OCI-M1 (cell line): ENCODE measurements around the gene GPR101.

ENCODE experiments used
- DNase-seq: peaks from one replicate; lab custom pipeline; 2025; lab: John Stamatoyannopoulos, UW

Gene GPR101, protein sequence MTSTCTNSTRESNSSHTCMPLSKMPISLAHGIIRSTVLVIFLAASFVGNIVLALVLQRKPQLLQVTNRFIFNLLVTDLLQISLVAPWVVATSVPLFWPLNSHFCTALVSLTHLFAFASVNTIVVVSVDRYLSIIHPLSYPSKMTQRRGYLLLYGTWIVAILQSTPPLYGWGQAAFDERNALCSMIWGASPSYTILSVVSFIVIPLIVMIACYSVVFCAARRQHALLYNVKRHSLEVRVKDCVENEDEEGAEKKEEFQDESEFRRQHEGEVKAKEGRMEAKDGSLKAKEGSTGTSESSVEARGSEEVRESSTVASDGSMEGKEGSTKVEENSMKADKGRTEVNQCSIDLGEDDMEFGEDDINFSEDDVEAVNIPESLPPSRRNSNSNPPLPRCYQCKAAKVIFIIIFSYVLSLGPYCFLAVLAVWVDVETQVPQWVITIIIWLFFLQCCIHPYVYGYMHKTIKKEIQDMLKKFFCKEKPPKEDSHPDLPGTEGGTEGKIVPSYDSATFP

DNA sequence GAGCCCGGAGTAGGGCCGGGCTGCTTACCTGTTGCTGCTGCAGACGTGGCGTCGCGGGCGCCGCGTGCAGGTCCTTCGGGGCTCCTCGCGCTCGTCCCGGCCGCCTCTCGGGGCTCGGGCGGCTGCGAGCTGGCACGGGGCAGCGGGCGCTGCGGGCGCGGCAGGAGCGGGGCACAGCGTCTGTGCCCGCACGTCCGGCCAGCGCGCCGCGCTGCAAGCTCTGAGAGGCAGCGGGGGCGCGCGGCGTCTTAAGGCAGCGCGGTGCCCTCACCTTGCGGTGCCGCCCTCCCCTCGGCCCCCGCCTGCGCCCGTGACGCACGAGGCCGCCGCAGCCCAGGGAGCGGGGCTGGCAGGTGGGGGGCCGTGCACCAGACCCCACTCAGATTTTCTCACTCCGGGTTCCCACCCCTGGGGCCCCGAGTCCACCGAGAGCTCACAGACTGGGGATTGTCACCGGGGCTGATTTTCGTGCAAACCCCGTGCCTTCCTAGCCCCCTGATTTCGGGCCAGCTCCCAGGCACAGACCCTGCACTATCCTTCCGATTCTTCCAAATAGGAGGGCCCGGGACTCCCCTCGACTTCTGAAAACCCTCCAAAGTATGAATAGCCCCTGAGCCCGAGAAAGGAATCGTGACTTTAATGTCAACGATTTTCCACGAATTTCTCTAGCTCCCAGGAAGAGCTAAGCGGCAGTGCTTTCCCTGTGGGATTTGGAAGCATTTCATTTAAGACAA lies at the start of gene GPR101:
Gene GPR101 (minus strand): TSS at position 222 of the 734 bp plus-strand sequence. CDS start 2,321 bp downstream, outside the sequence.
- no peak for DNase-seq

DNA sequence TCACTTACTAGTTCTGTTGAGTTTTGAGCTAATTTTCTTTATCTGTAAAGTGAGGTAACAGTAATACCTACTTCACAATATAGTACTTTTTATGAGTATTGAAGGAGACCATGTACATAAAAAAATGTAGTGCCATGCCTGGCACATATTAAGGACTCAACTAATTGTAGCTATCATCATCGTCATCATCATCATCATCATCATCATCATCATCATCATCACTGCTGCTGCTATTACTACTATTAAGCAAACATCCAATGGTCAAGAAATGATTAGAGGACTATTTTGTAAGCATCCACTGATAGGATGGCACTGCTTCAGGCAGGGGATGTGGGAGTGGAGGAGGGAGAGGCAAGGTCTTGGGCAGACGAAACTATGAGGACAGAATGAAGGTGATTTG lies 47.4 kb upstream of the GPR101 start:
- no peak for DNase-seq

DNA sequence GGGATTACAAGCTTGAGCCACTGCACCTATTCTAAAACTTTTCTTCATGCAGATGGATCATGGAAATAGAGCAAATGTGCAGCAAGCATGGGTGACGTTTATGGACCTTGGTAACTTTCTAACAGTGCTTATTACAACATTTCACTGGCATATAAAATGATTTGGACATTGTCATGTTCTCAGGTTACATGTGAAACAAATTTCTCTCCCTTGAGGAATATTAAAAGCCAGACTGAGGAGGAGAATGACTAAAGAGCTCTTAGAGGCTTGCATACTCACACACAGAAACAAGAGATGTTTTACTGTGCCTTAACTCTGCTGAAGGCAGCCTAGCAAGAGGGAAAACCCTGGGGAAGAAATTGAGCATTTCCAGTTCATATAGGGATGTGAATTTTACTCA lies 38.6 kb upstream of the GPR101 start:
- no peak for DNase-seq

DNA sequence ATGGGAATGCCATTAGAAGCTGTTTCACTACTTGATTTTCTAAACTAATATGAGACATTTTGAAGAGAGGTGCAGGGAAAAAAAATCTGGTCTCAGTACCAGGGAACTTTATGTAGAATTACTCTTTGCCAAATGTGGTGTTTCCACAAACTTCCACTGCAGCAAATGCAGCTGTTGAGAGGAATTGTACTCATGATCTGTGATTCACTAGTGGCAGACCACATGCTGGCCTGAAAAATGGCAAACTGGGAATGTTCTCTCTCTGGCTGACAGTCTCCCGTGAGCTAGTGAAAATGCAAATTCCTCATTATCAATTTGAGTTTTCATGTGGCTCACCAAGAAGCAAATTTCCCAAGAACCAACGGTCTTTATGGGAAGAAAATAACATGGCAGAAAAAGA lies 37.8 kb upstream of the GPR101 start:
- no peak for DNase-seq

DNA sequence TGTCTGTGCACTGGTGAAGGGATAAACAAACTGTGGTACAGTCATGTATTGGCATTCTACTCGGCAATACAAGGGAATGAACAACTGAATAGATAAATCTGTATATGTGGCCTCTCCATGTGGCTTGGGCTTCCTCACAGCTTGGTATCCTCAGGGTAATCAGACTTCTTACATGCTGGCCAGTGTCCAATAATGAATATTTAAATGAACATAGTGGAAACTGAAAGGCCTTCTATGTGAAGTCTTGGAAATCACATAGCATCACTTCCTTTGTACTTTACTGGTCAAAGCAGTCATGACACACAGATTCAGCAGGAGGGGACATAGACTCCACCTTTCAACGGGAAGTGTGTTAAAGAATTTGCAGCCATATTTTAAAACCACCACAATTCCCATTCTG lies 33.4 kb upstream of the GPR101 start:
- peak; percentile 2 for DNase-seq

DNA sequence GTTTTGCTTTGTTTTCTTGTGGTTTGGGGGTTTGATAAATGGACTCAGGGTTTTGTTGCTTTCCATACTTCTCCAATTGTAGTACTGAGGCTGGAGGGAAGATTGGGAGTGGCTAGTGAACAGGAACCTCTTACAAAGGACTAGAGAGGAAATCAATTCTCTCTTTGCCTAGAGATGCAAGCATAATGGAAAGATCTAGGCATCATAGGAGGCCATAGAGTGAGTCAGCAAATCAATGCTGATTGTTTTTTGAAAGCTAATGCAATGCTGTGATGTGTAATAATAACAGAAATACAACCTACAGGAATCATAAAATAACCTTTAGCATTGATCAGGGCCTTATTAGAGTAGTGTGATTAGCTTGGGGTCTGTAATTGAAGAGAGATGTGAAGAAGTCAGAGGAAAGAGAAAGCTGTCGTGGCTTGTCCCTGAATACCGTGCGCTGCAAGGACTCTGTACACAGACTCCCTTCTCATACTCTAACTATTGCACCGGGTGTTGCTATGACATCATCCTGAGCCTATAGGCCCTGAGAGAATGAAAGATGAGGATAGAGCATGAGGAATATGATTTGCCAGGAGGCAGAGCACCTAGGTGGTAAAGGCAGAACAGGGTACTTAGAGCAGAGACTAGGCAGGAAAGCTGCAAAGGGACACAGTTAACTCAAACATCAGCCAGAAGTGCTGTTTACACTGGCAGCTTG lies 29.3 kb upstream of the GPR101 start:
- no peak for DNase-seq

DNA sequence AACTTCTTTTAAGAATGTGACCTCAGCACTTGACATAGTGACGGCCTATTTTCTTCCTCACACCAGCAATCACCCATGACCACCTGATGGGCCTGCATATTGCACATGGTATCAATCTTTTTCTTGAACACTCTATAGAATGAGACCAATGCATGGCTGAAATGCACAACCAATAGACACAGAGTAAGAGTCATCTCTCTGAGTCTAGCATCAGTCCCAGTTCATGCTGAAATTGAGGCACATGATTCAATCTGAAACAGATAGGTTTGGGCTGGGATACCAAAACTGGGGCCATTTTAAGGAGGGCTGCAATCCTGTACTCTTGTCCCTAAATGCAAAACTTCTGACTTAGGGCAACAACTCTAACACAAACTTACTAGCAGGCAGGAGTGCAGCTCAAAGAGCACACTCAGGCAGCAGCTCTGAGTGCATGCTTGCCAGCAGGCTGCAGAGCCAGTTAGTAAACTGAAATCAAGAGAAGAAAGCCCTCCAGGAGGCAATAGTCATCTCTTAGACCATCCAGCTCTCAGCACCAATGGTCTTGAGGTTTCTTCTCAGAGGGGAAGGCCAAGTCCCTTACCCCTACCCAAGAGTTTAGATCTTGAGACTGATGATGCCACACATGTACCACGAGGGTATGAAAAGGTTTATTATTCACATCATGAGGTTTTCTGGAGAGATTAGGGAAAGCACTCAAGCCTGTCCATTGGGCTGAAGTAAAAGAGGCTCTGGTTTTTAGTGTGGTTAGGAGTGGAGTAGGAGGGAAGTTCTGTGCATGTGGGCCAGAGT lies 24.7 kb upstream of the GPR101 start:
- DNase-seq, result no peak

DNA sequence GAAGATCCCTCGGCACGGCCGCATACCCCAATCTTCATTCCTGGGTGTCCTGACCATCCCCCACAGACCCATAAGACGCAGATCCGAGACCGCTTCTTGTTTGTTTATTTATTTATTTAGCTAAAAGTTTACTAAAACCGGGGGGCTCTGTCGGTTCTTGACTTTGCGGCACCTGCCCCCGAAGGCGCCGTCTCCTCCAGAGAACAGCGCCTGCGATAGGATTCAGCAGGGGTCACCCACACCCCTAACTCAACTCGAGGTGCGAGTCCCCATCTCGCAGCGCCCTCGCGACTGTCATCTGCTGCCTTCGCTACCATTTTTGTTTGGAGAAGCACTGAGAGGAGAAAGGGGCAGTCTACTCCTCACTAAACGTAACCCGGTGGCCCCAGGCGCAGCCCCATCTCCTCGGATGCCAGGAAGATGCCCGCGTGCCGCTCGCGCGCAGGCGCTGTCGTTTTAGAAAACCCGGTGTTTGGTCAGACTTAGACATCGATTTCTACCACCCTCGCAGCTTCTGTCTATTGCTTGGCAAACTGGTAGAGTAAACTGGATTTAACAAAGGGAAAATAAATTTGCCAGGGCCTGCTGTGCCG lies 18.9 kb upstream of the GPR101 start:
- DNase-seq, result no peak

DNA sequence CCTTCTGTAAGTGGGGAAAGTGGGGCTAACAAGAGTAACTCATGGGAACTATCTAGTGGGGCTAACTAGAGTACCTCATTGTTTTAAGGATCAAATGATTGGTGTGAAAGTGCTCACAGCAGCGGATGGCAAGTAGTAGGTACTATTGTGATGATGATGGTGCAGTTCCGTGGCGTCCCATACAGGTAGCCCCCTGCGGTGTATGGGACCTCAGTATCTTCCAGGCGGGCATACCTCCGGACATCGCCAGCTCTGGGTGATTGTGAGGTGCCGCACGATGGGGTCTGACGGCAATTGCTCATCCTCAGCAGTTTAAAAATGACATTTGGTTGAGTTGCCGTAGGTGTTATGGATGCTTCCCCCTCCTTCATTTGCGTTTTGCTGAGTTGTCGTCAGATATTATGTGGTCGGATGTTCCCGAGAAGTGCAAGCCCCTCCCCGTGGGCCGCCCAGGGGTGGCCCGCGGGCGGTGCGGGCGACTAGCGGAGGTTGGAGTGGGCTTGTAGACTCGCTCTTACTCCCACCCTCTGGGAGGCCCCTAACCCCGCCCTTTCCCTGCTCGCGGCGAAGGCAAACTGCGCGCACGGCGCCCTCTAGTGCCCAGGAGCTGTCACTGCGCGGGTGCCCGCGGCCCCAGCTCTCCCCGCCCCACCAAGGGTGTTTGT lies 18.3 kb upstream of the GPR101 start:
- DNase-seq, result peak; percentile 74

DNA sequence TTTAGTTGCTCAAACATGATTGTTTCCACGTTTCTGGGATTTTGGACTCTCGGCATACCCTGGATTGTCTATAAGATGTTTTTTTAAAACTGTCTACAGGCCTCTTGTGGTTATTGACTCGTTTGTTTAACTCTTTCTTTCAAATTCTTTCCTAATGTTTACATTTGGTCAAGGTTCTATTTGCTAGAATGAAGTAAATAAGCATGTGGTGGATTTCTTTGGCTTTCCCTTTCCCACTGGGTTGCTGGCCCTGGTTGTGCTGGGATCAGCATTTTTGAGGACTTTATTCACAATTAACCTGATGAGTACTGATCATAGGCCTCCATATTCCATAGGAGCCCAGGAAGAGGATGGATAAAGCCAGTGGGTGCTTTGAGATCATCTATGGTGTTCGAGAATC lies 11.1 kb upstream of the GPR101 start:
- DNase-seq, result no peak

DNA sequence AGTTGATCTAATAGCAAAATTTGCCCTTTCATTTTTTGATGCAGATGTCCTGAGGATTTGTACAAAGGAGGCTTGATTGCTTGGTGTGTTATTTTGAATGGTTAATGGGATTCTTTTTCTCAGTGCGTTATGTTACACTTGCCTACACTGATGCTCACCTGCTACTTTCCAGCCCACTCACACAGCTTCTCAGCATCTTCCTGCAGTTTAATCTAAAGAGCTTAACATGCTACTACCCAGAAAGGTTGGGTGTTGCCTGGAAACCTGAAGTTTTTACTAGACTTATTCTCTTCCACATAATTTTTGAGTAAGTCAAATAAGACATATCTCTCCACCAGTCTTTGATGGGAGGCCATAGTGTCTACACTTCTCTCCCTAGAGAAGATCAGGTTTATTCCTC lies 9.9 kb upstream of the GPR101 start:
- no peak for DNase-seq

DNA sequence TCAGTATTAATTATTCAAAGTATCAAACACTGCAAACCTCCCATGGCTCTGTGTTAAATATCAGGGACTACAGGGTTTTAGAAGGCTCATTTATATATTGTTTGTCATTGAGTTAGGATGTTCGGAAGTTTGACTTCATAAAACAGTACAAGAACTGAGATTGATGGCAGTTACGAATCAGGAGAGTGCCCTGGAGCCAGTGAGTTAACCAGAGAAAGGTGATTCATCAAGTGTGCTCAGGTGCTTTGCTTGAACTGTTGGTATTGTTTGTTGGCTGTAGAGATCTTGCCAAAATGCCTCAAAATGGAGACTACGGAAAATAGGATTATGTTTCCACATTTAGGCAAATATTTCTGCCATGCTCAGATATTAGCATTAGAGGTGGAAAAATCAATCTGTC lies 7.5 kb upstream of the GPR101 start:
- no peak for DNase-seq

DNA sequence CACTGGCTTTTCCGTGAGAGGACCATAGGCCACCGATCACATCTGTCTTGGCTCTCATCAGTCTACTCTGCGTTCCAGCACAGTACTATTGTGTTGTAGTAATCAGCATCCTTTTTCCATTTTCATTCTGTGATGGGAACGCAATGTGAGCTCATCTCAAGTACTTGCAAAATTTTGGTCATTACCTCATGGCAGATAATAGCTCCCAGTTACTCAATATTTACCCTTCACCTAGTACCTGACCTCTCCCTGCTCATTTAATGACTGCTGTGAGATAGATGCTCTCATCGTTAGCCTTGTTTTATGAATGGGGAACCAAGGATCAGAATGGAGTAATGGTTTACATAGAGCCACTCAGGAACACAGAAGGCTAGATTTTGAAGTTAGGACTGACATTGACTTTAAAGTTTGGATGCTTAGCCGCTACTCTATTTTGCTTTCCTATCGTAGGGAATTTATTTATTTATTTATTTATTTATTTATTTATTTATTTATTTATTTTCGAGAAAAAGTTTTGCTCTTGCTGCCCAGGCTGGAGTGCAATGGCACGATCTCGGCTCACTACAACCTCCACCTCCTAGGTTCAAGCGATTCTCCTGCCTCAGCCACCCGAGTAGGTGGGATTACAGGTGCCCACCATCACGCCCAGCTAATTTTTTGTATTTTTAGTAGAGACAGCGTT lies 6.5 kb upstream of the GPR101 start:
- DNase-seq, result no peak

DNA sequence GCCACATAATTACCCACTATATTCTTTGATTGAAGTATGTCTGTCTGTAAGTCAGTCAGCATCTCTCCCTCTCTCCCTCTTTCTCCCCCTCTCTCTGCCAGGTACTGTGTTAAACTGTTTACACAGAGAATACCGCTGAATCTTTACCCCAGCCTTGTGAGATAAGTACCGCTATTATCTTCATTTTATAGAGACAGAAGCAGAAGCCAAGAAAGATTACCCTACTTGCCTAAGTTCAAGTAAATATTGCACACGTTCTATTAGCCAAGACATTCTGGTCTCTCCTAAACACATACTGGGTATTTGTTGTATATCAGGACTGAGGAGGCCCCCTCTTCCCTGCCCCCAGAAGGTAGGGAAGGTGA lies 695 bp upstream of the GPR101 start:
- DNase-seq, result peak; percentile 4

DNA sequence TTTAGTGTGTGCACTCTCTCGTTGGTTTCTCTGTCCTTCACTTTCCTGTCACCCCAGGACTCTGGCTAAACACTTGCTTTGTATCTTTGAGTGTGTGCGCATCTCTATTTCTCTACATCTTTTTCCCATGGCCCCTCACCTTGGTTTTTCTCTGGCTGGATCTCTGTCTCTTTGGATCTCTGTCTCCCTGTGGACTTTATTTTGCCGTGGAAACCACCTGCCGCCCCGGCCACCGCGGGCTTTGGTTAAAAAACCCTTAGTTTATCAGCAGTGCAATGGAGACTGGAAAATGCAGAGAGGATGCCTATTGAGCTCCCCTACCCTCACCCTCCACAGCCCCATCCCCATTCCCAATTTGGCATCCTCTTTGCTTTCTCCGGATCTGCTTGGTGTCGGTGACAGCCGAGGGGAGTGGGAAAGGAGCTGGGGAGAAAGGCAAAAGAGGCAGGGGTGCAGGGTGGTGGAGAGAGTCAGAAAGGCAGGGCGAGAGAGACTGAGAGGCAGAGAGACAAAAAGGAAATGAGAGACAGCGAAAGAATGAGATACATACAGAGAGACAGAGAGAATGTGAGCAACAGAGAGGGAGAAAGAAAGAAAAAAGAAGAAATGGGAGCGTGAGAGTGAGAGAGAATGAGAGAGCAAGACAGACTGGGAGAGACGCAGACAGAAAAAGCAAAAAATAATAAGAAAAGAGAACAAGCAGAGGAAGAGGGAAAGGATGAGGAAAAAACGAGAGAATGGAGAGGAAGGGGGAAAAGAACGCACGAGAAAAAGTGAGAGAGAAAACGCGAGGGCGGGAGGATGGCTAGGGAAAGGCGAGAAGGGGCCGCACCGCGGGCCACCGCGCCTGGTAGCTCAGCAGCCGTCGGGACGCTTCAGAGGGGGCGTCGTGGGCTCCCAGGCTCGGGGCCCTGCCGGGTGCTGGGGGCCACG lies 688 bp downstream of the GPR101 start:
- DNase-seq, result no peak

DNA sequence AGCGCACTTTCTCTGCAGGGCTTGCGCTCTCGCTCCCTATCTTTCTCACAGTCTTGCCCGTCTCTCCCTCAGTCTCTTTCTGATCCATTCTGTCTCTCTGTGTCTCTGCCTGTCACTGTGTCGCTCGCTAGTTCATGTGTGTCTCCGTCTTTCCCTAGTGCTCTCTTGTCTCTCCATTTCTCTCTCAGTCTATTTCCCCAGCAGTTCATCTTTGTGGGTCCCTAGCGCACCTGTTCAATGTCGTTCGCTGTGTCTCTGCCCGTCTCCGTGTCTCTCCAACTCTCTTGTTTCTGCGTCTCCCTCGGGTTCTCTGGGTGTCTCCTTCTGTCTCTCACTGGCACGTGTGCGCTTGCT lies 1.5 kb downstream of the GPR101 start:
- DNase-seq, result no peak

DNA sequence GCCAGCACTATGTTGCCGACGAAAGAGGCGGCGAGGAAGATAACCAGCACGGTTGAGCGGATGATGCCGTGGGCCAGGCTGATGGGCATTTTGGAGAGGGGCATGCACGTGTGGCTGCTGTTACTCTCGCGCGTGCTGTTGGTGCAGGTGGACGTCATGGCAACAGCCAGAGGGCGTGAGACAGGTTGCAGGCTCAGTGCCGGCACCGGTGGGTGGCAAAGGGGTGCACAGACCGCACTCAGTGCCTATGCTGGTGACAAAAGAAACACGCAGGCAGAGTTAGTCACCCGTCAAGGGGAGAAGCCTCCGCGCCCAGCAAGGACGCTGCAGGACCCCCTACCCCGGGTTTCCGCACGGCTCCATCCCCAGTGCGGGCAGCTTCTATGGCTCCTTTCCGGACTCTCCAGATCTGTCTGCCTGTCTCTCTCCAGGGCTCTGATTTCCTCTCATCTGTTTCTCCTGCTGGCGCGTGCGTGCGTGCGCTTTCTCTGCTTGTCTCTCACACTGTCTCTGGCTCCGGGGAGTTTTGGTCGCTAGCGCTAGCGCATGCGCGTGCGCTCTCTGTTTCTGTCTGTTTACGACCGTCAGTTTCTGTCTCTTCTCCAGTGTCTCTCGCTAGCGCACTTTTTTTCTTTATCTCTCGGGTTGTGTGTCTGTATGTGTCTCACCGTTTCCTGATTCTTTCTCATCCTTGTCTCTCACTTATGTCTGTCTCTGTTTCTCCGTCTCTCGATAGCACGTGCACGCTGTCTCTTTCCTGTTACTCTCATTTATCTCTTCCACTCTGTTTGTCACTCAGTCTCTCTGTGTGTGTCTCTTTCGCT lies 2.1 kb downstream of the GPR101 start:
- DNase-seq, result peak; percentile 57

DNA sequence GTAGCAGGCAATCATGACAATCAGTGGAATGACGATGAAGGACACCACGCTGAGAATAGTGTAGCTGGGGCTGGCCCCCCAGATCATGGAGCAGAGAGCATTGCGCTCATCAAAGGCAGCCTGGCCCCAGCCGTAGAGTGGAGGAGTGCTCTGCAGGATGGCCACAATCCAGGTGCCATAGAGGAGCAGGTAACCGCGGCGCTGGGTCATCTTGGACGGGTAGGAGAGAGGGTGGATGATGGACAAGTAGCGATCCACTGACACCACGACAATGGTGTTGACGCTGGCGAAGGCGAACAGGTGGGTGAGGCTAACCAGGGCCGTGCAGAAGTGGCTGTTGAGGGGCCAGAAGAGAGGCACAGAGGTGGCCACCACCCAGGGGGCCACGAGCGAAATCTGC lies 2.8 kb downstream of the GPR101 start:
- no peak for DNase-seq
